ENCODE results near the gene PRR12. TPM values are rescaled to one million over a fixed set of nuclear protein-coding genes. Genes with fewer than 3 reads are reported as not detected.

The PRR12 gene
- total and polyA plus RNA-seq, 4 donors: 0.86 to 3.5 (median 2.8) TPM

- H3K27me3 ChIP-seq (ENCODE audit: control insufficient read depth in 4 of 4, insufficient read depth in 4 of 4, low read length in 3 of 4): no peaks in the 10 kb centered on the region
- peaks cover 10 to 35% (median 18%) of the 10 kb centered on the region in 4 donors for H3K36me3 ChIP-seq (ENCODE audit: control insufficient read depth in 4 of 4, insufficient read depth in 3 of 4, low read depth in 1 of 4, low read length in 3 of 4)
- TF ChIP-seq MAX (IDR thresholded peaks at IDR 0.05) (no peak), ATF3 (IDR thresholded peaks at IDR 0.05) (no peak), NR2F2 (IDR thresholded peaks at IDR 0.05) (no peak), GABPA (IDR thresholded peaks at IDR 0.05 in 1 of 2, conservative IDR thresholded peaks at IDR 0.05 in 1 of 2) (no peak), YY1 (IDR thresholded peaks at IDR 0.05) (no peak), CTCF (IDR thresholded peaks at IDR 0.05; ENCODE audit: low read depth, low read length, missing input control) (no peak), RXRA (IDR thresholded peaks at IDR 0.05) (no peak), FOXA2 (IDR thresholded peaks at IDR 0.05) (no peak), SP1 (IDR thresholded peaks at IDR 0.05) (no peak), EGR1 (IDR thresholded peaks at IDR 0.05; ENCODE audit: low read depth in 2 of 2) (no peak), FOXA1 (IDR thresholded peaks at IDR 0.05) (no peak), HNF4G (IDR thresholded peaks at IDR 0.05) (no peak)
- TF ChIP-seq, protein P1, sequence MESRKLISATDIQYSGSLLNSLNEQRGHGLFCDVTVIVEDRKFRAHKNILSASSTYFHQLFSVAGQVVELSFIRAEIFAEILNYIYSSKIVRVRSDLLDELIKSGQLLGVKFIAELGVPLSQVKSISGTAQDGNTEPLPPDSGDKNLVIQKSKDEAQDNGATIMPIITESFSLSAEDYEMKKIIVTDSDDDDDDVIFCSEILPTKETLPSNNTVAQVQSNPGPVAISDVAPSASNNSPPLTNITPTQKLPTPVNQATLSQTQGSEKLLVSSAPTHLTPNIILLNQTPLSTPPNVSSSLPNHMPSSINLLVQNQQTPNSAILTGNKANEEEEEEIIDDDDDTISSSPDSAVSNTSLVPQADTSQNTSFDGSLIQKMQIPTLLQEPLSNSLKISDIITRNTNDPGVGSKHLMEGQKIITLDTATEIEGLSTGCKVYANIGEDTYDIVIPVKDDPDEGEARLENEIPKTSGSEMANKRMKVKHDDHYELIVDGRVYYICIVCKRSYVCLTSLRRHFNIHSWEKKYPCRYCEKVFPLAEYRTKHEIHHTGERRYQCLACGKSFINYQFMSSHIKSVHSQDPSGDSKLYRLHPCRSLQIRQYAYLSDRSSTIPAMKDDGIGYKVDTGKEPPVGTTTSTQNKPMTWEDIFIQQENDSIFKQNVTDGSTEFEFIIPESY (IDR thresholded peaks at IDR 0.05): no peak
- TF ChIP-seq, protein P2, sequence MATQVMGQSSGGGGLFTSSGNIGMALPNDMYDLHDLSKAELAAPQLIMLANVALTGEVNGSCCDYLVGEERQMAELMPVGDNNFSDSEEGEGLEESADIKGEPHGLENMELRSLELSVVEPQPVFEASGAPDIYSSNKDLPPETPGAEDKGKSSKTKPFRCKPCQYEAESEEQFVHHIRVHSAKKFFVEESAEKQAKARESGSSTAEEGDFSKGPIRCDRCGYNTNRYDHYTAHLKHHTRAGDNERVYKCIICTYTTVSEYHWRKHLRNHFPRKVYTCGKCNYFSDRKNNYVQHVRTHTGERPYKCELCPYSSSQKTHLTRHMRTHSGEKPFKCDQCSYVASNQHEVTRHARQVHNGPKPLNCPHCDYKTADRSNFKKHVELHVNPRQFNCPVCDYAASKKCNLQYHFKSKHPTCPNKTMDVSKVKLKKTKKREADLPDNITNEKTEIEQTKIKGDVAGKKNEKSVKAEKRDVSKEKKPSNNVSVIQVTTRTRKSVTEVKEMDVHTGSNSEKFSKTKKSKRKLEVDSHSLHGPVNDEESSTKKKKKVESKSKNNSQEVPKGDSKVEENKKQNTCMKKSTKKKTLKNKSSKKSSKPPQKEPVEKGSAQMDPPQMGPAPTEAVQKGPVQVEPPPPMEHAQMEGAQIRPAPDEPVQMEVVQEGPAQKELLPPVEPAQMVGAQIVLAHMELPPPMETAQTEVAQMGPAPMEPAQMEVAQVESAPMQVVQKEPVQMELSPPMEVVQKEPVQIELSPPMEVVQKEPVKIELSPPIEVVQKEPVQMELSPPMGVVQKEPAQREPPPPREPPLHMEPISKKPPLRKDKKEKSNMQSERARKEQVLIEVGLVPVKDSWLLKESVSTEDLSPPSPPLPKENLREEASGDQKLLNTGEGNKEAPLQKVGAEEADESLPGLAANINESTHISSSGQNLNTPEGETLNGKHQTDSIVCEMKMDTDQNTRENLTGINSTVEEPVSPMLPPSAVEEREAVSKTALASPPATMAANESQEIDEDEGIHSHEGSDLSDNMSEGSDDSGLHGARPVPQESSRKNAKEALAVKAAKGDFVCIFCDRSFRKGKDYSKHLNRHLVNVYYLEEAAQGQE (IDR thresholded peaks at IDR 0.05): no peak
- H3K9ac ChIP-seq (ENCODE audit: low read depth in 1 of 2, low read length in 2 of 2): no peak overlapping the region
- H3K9me3 ChIP-seq (ENCODE audit: control insufficient read depth in 4 of 4, low read length in 3 of 4): no peaks in the 10 kb centered on the region
- peaks cover 0 to 15% (median 9%) of the 10 kb centered on the region in 4 donors for H3K4me1 ChIP-seq (ENCODE audit: control insufficient read depth in 4 of 4, insufficient read depth in 4 of 4, low read length in 3 of 4)
- no peak overlapping the region for H3K27ac ChIP-seq (ENCODE audit: low read depth in 1 of 2, low read length in 2 of 2)
- WGBS: 96% methylated on average over 32 of the region's 32 CpGs
- no peak overlapping the region for H3K4me3 ChIP-seq (ENCODE audit: low read depth in 1 of 3, low read length in 3 of 3)
- no peak for DNase-seq (ENCODE audit: low spot score)
Measured at GRCh38 chr19:49595819-49596404, 4.9 kb downstream of the PRR12 start.

DNA sequence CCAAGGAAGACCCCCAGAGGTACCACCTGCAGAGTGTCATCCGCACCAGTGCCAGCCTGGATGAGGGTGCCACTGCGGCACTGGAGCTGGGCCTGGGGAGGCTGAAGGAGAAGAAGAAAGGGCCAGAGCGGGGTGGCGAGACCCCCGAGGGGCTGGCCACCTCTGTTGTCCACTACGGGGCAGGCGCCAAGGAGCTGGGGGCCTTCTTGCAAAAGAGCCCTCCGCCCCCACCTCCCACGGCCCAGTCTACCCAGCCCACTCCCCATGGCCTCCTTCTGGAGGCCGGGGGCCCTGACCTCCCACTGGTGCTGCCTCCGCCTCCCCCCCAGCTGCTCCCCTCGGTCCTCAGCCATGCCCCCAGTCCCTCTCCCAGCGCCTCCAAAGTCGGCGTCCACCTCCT is 5.4 kb downstream of the PRR12 start:
- Histone ChIP-seq H3K9me3 (ENCODE audit: control insufficient read depth in 4 of 4, low read length in 3 of 4) (no peaks in the 10 kb centered on the region), H3K4me3 (ENCODE audit: low read depth in 1 of 3, low read length in 3 of 3) (no peak overlapping the region), H3K27me3 (ENCODE audit: control insufficient read depth in 4 of 4, insufficient read depth in 4 of 4, low read length in 3 of 4) (no peaks in the 10 kb centered on the region), H3K36me3 (ENCODE audit: control insufficient read depth in 4 of 4, insufficient read depth in 3 of 4, low read depth in 1 of 4, low read length in 3 of 4) (peaks cover 10 to 39% (median 19%) of the 10 kb centered on the region in 4 donors), H3K27ac (ENCODE audit: low read depth in 1 of 2, low read length in 2 of 2) (no peak overlapping the region), H3K4me1 (ENCODE audit: control insufficient read depth in 4 of 4, insufficient read depth in 4 of 4, low read length in 3 of 4) (peaks cover 0 to 15% (median 9%) of the 10 kb centered on the region in 4 donors), H3K9ac (ENCODE audit: low read depth in 1 of 2, low read length in 2 of 2) (no peak overlapping the region)
- WGBS: 95% methylated on average over 15 of the region's 15 CpGs
- no peak for TF ChIP-seq TAF1 (conservative IDR thresholded peaks at IDR 0.05)
- no peak for TF ChIP-seq SP1 (IDR thresholded peaks at IDR 0.05)
- no peak for TF ChIP-seq HNF4G (IDR thresholded peaks at IDR 0.05)
- no peak for DNase-seq (ENCODE audit: low spot score)

Measured in liver (tissue), 9 donors.